AG09309 (cell line): Measurements from ENCODE around the gene CATSPER4.
"Not testable (repeated sequence)": the region's sequence is repeated elsewhere in the genome, so short reads cannot be mapped to it uniquely, and the experiment has no call there.

Source experiments
- DNase-seq: peaks from one replicate; pipeline ENCODE4 v3.0.0-alpha.2; 2010; ENCODE audit warnings: low read depth
- H3K4me3 ChIP-seq: 2 replicates; pipeline ENCODE4 v1.5.1; 2011; ENCODE audit warnings: mild to moderate bottlenecking, low read depth, low read length, moderate library complexity; ENCODE audit not compliant: control insufficient read depth
- TF ChIP-seq, protein P1 (sequence below): IDR thresholded peaks from 2 replicates; pipeline ENCODE4 v1.5.1; 2011; ENCODE audit warnings: mild to moderate bottlenecking, low read depth, low read length, inconsistent platforms; ENCODE audit not compliant: insufficient read depth, control insufficient read depth; ENCODE audit errors: missing control alignments

CATSPER4 gene

DNA sequence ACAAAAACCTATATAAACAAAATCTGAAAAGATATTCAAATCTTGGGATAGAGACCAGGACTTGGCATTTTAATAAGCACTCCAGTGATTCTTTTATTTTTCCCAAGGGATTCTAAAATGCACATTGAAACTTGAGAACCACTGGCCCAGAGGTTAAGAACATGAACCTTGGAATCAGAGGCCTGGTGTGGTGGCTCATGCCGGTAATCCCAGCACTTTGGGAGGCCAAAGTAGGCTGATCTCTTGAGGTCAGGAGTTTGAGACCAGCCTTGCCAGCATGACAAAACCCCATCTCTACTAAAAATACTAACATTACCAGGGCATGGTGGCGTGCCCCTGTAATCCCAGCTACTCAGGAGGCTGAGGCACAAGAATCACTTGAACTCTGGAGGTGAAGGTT, 30.7 kb downstream of the CATSPER4 start:
- TF ChIP-seq, protein P1, sequence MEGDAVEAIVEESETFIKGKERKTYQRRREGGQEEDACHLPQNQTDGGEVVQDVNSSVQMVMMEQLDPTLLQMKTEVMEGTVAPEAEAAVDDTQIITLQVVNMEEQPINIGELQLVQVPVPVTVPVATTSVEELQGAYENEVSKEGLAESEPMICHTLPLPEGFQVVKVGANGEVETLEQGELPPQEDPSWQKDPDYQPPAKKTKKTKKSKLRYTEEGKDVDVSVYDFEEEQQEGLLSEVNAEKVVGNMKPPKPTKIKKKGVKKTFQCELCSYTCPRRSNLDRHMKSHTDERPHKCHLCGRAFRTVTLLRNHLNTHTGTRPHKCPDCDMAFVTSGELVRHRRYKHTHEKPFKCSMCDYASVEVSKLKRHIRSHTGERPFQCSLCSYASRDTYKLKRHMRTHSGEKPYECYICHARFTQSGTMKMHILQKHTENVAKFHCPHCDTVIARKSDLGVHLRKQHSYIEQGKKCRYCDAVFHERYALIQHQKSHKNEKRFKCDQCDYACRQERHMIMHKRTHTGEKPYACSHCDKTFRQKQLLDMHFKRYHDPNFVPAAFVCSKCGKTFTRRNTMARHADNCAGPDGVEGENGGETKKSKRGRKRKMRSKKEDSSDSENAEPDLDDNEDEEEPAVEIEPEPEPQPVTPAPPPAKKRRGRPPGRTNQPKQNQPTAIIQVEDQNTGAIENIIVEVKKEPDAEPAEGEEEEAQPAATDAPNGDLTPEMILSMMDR: no peak
- DNase-seq: no peak
- no peak overlapping the region for H3K4me3 ChIP-seq

DNA sequence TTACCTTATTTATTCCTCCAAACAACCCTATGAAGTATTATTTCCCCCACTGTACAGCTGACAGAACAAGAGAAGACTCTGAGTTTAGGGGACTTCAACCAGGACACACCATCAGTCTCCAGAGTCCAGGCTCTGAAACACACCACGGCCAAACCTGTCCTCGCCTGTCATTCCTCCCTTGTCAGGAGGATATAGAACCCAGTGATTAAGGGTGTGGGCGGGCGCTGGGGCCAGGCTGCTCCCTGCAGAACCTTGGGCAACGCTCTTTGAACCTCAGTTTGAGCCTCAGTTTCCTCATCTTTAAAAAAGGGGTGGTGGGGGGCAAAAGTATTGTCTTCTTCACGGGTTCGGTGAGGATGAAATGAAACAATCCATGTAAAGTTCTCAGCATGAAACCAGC, 34.2 kb downstream of the CATSPER4 start:
- TF ChIP-seq, protein P1: no peak
- H3K4me3 ChIP-seq: no peak overlapping the region

DNA sequence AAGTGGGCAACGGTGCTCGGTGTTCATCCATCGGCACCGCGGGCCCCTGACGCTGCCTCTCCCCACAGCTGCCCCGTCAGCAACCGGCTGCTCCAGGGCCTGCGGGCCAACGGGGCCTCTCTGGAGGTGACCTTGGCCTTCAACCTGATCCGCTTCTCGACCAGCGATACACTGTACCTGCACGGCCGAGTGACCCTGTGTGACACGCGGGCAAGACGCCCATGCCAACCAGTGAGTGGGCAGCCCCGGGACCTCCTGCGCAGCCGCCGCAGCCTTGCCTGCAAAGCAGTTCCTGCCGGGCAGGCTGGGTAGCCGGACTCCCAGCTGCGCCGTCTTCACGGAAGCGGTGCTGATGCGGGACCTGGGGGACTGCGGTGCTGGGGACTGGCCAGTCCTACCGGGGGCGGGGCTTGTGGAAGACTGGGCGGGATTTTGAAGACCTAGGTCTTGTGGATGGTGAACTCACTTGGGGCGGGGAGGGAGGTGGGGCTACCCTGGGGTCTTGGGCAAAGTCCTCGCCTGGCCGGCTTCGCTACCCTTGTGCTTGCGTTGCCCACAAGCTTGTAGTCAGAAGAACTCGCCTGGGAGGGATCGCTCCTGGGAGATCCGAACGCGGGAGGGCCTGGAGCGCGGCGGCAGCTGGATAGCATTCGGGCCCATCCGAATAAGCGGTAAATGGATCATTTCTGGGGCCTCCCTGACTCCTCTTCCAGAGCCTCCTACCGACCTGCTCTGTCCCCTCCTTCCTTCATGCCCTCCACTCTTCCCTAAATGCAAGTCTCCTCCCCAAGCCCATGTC, 34.8 kb downstream of the CATSPER4 start:
- peak overlapping the region; percentile 16 for H3K4me3 ChIP-seq
- TF ChIP-seq, protein P1: no peak
- DNase-seq: no peak

More for the DNA sequence above, 34.2 kb downstream of the CATSPER4 start:
- no peak for DNase-seq

DNA sequence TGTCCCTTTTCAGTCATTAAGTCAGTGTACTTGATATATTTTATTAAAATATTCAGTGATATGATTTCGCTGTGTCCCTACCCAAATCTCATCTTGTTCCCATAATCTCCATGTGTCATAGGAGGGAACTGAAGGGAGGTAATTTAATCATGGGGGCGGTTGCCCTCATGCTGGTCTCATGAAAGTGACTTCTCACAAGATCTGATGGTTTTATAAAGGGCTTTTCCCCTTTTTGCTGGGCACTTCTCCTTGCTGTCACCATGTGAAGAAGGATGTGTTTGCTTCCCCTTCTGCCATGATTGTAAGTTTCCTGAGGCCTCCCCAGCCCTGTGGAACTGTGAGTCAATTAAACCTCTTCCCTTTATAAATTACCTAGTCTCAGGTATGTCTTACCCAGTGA, 40.3 kb downstream of the CATSPER4 start:
- not testable (repeated sequence) for DNase-seq, H3K4me3 ChIP-seq

DNA sequence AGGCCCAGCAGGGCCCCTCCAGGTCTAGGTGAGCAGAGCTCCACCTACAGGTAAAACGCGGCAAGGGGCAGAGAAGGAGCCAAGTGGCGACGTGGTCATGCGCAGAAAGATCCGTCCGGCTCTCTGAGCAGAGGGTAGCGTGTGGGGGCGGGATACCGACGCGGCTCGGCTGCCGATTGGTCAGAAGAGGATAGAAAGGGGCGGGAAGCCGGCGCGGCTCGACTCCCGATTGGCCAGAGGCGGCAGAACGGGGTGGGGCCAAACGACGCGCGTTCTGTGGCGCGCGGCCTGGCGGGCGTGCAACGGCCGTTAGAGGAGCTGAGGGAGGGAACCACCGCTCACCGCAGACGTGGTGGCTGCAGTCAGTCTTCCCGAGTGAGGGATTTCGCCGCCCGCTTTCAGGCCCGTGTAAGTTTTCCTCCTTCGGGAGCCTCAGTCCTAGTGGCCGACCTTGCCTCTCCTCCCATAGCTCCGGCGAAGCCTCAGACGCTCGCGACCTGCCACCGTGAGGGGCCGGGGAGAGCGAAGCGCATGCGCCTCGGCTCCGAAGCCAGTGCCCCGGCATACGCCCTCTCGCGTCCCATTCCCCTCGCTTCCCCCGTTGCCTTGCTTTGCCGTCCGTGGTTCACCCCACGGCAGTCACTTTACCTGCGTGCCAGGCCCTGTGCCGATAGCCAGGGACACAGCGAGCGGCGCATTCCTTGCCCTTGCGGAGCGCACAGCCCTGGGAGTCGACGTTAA, 43.7 kb downstream of the CATSPER4 start, which contains the start of gene CEP85:
TSS of gene CEP85 (plus strand) at position 298 of the 741 bp plus-strand sequence. CDS start 5,584 bp downstream, outside the sequence.
- TF ChIP-seq, protein P1: peak; percentile 88
- peak; percentile 86 for DNase-seq
- peak within 1 kb of the TSS; percentile 97 for H3K4me3 ChIP-seq

DNA sequence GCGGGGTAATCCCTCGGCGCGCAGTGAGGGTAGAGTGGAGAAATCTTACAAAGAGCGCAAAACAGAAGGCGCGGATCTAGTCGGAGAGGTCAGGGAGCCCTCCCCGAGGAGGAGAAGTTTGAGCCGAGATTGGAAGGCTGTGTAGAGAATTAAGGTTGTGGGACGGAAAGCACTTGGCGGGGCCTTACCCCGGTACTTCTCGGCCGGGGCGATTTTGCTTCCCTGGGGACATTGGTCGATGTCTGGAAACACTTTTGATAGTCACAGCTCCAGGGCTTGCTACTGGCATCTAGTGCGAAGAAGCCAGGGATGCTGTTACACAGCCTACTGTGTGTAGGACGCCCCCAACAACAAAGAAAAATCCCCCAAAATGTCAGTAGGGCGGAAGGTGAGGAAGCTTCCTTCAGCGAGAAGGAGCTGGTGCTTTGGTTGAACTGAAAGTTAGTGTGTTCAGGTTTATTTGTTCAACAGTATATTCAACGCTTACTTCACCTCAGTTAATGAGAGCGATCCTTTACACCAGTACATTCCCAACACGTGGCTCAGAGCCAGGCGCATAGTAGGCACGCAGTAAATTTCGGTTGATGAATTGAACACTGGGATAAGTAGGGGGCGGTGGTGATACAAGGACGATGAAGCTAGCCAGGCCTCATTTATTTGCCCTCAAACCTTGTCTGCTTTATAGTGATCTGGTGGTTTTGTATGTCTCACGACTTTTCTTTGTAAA, 44.4 kb downstream of the CATSPER4 start:
- H3K4me3 ChIP-seq: peak overlapping the region; percentile 97
- DNase-seq: no peak
- TF ChIP-seq, protein P1: no peak
